Raji (cell line): ENCODE data around the gene CUL5.

Source experiments
- POLR2A ChIP-seq: IDR thresholded peaks from 2 replicates; pipeline ENCODE4 v1.6.1; 2011; ENCODE audit warnings: low read depth, low read length, control low read depth; ENCODE audit not compliant: insufficient read depth

Gene CUL5

DNA sequence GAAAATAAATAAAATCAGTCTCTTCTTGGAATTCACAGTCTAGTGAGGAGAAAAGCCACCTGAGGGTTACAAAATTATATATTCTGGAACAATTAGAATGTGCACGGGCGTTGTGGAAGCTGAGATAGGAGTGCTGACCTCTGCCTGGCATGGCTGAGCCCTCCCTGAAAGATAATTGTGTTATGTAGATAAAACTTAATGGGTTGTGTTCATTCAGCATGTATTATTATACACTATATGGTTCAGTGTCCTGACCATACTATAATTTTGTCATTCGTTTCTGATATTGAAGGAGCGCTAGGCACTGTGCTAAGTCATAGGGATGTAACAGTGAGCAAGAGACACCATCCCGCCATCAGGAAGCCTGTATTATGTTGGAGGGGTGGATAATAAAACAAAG is 116.4 kb downstream of the CUL5 start:
- TF ChIP-seq POLR2A, result no peak

DNA sequence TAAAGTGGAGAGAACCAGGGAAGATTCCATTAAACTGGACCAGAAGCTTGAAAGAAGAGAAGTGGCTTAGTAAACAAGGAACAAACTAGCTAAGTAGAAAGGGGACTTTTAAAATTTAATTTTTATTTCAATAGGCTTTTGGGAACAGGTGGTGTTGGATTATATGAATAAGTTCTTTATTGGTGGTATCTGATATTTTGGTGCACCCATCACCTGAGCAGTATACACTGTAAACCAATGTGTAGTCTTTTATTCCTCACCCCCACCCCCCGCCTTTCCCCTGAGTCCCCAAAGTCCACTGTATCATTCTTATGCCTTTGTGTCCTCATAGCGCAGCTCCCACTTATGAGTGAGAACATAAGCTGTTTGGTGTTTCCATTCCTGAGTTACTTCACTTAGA is 120.1 kb downstream of the CUL5 start:
- no peak for TF ChIP-seq POLR2A

DNA sequence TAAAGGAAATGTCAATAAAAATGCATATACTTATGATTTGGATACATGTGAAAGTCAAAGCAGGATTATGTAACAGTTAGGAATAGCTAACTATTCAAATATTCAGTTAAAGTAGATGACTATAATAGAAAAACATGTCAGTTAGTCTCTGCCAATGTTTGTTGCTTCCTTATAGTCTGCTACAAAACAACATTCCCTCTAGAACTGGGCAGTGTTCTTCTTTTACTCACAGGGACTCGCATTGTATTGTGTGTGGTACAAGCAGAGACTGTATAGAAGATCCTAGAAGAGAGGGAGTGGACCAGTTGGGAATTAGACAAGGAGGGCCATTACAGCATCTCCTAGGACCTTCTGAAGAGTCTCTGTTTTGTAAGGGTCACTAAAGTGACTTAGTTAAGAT is 123.3 kb downstream of the CUL5 start:
- TF ChIP-seq POLR2A, result no peak

DNA sequence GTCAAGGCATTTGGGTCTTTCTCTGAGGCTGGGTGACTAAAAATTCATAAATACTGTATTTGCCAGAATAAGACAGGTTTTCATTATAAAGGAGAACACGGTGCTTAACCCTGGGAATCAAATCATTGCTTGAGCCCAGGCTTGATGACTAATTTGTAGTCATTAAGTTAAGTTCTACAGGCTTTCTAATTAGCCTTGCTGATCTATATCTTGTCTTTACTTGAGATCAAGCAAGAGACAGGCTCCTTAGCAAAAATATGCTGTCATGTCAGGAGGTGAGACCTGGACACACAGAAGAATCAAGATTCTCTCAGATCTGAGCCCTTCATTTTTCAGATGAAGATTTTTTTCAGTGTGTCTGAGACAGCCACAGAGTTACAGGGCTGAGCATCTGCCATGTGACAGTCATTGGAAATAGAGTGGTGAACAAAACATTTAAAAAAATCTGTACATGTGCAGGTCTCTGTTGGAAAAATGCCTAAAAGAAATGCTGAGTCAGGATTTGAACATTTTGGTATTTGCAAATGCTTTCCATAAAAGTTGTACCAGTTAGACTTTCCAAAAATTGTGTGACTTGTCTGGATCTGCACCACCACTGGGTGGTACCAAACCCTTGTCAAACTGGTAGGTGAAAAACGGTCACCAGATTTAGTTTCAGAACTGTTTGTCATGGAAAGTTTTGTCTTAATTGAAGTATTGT is 127.3 kb downstream of the CUL5 start:
- TF ChIP-seq POLR2A, result no peak

DNA sequence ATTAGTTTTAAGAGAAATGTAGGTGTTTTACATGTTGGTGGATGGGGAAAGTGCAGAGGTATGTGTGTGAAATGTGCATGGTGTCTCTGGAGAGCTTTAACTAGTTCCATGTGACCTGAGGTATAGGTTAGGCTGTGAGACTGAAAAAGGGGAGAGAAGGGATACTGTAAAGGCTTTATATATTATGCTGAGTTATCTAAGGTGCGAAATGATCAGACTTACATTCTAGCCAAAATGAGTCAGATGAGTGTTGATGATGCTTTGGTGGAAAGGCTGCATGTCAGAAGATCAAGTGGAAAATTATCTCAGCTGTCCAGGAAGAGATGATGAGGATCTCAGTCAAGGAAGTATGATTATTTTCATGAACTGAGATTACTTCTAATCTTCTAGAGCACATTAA is 128.5 kb downstream of the CUL5 start:
- TF ChIP-seq POLR2A, result no peak

DNA sequence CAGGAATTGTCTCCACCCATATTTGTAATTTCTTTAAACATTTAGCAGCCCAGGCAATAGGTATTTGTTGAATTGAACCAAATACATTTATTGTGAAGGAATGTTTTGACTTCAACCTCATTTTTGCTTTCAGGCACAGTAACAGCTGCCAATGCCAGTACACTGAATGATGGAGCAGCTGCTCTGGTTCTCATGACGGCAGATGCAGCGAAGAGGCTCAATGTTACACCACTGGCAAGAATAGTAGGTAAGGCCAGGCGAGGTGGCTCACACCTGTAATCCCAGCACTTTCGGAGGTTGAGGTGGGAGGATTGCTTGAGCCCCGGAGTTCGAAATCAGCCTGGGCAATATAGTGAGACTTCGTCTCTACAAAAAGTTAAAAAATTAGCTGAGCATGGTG is 133.6 kb downstream of the CUL5 start:
- TF ChIP-seq POLR2A, result no peak

DNA sequence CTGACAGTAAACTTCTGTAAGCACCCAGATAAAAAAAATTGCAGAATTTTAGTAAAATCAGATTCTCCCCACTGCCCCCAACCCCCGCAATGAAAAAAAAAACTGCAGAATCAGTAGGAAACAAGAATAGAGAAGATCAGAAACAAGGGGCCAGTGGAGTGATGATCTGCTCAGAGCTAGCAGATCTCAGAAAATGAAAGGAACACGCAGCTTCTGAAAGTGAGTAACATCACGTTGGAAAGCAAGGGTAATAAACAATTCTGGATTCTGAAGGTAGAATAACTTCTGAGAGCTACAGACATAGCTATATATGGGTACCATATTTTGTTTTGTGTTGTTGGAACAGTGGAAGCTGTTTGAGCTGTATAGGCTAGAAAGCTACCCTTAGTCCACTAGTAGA is 135.9 kb downstream of the CUL5 start:
- TF ChIP-seq POLR2A, result no peak

DNA sequence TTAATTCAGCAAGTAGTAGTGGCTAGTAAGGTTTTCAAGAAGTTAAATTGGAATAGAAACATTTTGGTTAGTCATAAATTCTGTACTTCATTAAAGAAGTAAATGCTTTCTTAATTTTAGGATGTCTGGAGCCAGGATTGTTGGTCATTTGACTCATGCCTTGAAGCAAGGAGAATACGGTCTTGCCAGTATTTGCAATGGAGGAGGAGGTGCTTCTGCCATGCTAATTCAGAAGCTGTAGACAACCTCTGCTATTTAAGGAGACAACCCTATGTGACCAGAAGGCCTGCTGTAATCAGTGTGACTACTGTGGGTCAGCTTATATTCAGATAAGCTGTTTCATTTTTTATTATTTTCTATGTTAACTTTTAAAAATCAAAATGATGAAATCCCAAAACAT is 138.5 kb downstream of the CUL5 start:
- TF ChIP-seq POLR2A, result no peak

DNA sequence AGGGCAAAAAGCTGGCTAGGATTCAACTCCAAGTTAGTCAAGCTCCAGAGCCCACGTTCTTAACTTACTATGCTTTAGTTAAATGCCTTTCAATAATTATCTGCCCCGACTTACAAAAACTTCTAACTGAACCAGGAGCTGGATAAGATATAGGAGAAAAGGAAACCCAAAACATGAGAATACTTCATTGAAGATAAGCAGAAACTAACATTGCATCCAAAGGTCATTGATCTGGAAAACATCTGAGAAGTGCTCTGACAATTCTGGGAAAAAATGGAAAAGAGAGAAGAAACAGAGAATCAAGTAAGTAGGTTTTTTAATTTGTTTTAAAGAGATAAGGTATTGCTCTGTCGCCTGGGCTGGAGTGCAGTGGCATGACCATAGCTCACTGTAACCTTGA is 139.9 kb downstream of the CUL5 start:
- no peak for TF ChIP-seq POLR2A

DNA sequence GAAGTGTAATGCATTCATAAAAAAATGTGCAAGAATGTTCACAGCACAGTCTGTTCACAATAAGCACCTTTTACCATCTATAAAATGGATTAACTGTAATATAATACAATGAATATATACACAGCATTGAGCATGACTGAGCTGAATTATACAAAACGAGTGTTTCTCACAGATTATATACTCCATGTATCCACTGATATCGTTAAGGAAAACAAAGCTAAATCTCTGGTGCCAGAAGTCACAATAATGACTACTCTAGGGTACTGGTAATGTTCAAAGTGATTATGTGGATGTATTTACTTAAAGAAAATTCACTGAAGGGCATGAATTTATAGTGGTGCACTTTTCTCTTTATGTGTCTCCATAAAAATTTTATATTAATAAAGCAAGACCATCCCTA is 145.9 kb downstream of the CUL5 start:
- TF ChIP-seq POLR2A, result no peak
